Measurements from ENCODE around the gene TEKT4.

DNA sequence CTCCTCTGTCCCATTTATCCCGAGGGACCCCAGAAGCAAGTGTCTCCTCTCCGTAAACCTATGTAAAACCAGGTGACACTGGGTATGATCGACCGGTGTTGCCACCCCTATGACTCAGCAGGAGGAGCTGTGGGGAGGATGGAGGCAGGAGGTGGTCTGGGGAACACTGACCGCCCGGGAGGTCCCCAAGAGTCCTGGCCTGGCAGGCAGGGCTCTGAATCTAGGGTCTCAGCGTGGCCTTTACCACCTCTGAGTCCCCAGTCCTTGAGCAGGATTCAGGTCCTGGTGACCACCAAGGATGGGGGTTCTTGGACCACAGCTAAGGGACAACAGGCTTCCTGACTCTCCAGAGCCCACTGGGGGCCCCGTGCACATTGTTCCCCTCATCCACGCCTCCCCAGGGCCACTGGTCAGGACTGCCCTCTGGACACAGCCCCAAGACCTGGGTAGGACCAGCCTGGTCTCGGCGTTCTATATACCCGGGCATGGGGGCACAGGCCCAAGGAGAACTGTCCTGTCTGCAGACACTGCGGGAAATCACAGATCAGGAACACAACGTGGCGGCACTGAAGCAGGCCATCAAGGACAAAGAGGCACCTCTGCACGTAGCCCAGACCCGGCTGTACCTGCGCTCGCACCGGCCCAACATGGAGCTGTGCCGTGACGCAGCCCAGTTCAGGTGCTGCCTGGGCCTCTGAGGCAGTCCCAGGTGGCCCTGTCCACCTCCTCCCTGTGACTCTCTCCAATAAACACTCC, 4.0 kb downstream of the TEKT4 start:
- TF ChIP-seq, protein P1, sequence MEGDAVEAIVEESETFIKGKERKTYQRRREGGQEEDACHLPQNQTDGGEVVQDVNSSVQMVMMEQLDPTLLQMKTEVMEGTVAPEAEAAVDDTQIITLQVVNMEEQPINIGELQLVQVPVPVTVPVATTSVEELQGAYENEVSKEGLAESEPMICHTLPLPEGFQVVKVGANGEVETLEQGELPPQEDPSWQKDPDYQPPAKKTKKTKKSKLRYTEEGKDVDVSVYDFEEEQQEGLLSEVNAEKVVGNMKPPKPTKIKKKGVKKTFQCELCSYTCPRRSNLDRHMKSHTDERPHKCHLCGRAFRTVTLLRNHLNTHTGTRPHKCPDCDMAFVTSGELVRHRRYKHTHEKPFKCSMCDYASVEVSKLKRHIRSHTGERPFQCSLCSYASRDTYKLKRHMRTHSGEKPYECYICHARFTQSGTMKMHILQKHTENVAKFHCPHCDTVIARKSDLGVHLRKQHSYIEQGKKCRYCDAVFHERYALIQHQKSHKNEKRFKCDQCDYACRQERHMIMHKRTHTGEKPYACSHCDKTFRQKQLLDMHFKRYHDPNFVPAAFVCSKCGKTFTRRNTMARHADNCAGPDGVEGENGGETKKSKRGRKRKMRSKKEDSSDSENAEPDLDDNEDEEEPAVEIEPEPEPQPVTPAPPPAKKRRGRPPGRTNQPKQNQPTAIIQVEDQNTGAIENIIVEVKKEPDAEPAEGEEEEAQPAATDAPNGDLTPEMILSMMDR (IDR thresholded peaks at IDR 0.05; ENCODE audit: low read depth, low read length) = no peak
- TF ChIP-seq POLR2A (IDR thresholded peaks at IDR 0.05; ENCODE audit: extremely low read depth, insufficient read length) = no peak
